Parathyroid adenoma (tissue), 2 donors: ENCODE data around the gene CFAP46.

Experiments
- H2AFZ ChIP-seq: fragments of 300-600 bp; sonication (generic); one replicate; pipeline ENCODE4 v1.7.0; 2017; ENCODE audit warnings: antibody characterized with exemption, mild to moderate bottlenecking
- H3K27ac ChIP-seq: fragments of 300-600 bp; sonication (generic); one replicate; pipeline ENCODE4 v1.7.0; 2017
- H3K27me3 ChIP-seq: fragments of 300-600 bp; sonication (generic); one replicate; pipeline ENCODE4 v1.7.0; 2017; ENCODE audit warnings: low read length; ENCODE audit not compliant: control insufficient read depth, insufficient read depth
- H3K36me3 ChIP-seq: fragments of 300-600 bp; sonication (generic); one replicate; pipeline ENCODE4 v1.7.0; 2017; ENCODE audit warnings: low read length; ENCODE audit not compliant: control insufficient read depth, insufficient read depth
- H3K4me1 ChIP-seq: fragments of 300-600 bp; sonication (generic); one replicate; pipeline ENCODE4 v1.7.0; 2017; ENCODE audit warnings: control low read depth
- H3K4me2 ChIP-seq: fragments of 300-600 bp; sonication (generic); one replicate; pipeline ENCODE4 v1.7.0; 2017; ENCODE audit warnings: low read length
- H3K4me3 ChIP-seq: fragments of 300-600 bp; sonication (generic); one replicate; pipeline ENCODE4 v1.7.0; 2017; ENCODE audit warnings: low read depth, low read length
- H3K79me2 ChIP-seq: fragments of 300-600 bp; sonication (generic); one replicate; pipeline ENCODE4 v1.7.0; 2017; ENCODE audit warnings: control low read depth
- H3K9ac ChIP-seq: fragments of 300-600 bp; sonication (generic); one replicate; pipeline ENCODE4 v1.7.0; 2017; ENCODE audit warnings: mild to moderate bottlenecking
- H3K9me3 ChIP-seq: fragments of 300-600 bp; sonication (generic); one replicate; pipeline ENCODE4 v1.7.0; 2017; ENCODE audit warnings: low read length; ENCODE audit not compliant: control insufficient read depth
- TF ChIP-seq, protein P1 (sequence below): fragments of 300-600 bp; sonication (generic); IDR thresholded peaks from one replicate; pipeline ENCODE4 v1.7.0; 2017; ENCODE audit warnings: antibody characterized with exemption, mild to moderate bottlenecking
- donor health status: primary hyperparathyroidism.

Gene CFAP46

DNA sequence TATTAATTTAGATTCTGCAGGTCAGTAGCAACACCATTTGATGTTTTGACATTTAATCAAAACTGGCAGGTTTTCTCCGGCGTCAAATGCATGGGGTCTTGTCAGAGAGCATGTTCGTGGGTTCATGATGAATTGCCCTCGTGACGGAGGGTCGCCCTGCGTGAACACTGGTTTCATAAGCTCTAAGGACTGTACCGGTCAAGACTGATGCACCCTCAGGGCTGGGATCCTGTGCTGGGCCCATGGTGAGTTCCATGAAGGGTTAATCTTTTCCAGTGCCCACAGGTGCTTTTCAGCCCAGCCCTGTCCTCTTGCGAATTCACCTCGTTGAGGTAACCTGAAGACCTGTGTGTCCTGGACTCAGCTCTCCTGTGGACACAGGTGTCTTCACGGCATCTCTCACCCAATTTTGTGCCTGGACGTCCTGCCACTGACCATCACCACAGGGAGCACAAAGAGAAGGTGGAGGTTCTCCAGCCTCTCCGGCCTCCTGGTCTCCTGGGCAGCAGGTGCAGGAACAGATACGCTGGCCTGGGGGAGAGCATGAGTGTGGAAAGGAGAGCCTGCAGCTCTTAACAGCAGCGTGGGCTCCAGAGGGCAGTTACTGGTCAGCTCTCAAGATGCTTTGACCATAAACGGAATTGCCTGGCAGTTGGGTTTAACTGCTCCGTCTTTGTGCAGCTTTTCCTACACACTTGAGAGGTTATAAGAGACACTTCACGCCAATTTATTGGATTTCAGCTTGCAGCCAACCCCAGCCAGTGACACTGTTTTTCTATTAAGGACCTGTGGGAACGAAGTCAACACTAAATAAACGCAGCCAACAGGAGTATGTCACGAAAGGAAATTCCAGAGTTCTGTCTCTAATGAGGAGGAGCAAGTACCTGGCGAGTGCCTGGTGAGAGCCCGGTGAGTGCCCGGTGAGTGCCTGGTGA is 37.4 kb upstream of the CFAP46 start:
- Histone ChIP-seq H3K4me3 (no peak overlapping the region), H3K36me3 (no peaks in the 10 kb centered on the region), H3K27me3 (no peaks in the 10 kb centered on the region), H3K9me3 (no peaks in the 10 kb centered on the region), H3K27ac (no peak overlapping the region), H3K9ac (no peak overlapping the region), H2AFZ (no peak overlapping the region), H3K4me1 (no peaks in the 10 kb centered on the region), H3K4me2 (no peak overlapping the region), H3K79me2 (no peaks in the 10 kb centered on the region)
- TF ChIP-seq, protein P1, sequence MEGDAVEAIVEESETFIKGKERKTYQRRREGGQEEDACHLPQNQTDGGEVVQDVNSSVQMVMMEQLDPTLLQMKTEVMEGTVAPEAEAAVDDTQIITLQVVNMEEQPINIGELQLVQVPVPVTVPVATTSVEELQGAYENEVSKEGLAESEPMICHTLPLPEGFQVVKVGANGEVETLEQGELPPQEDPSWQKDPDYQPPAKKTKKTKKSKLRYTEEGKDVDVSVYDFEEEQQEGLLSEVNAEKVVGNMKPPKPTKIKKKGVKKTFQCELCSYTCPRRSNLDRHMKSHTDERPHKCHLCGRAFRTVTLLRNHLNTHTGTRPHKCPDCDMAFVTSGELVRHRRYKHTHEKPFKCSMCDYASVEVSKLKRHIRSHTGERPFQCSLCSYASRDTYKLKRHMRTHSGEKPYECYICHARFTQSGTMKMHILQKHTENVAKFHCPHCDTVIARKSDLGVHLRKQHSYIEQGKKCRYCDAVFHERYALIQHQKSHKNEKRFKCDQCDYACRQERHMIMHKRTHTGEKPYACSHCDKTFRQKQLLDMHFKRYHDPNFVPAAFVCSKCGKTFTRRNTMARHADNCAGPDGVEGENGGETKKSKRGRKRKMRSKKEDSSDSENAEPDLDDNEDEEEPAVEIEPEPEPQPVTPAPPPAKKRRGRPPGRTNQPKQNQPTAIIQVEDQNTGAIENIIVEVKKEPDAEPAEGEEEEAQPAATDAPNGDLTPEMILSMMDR: no peak

DNA sequence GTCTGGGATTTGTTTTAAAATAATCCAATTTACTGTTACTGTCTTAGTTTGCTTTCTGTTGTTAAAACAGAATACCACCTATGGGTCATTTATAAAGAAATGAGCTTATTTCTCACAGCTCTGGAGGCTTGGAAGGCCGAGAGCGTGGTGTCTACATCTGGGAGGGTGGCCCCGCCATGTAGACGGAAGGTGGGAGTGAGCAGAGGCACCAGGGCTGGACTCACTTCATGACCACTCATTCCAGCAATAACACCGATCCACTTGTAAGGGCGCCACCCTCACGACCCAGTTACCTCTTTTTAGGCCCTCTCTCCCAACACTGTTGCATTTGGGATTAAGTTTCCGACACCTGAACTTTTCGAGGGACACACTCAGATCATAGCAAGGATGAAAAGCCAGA is 36.2 kb upstream of the CFAP46 start:
- no peaks in the 10 kb centered on the region for H3K27me3 ChIP-seq
- H3K36me3 ChIP-seq: no peaks in the 10 kb centered on the region
- no peaks in the 10 kb centered on the region for H3K79me2 ChIP-seq
- no peaks in the 10 kb centered on the region for H3K9me3 ChIP-seq
- no peak overlapping the region for H2AFZ ChIP-seq
- no peaks in the 10 kb centered on the region for H3K4me1 ChIP-seq
- H3K9ac ChIP-seq: no peak overlapping the region
- H3K4me3 ChIP-seq: no peak overlapping the region
- H3K4me2 ChIP-seq: no peak overlapping the region
- TF ChIP-seq, protein P1: no peak
- no peak overlapping the region for H3K27ac ChIP-seq

DNA sequence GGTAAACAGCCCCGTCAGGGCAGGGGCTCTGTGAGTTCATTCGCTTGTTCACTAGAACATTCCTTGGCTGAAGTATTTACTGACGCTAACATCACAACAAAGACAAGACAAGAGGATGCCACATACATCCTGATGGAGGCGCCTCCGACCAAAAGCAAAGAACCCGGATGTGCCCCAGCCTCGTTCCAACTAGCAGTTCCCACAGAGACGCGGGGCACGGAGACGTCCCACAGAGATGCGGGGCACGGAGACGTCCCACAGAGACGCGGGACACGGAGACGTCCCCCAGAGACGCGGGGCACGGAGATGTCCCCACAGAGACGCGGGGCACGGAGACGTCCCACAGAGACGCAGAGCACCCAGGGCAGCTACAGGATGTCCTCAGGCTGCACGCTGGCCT is 35.4 kb upstream of the CFAP46 start:
- H3K9ac ChIP-seq: no peak overlapping the region
- TF ChIP-seq, protein P1: no peak
- no peak overlapping the region for H3K4me2 ChIP-seq
- no peaks in the 10 kb centered on the region for H3K4me1 ChIP-seq
- no peaks in the 10 kb centered on the region for H3K27me3 ChIP-seq
- H3K27ac ChIP-seq: no peak overlapping the region
- H3K79me2 ChIP-seq: no peaks in the 10 kb centered on the region
- H3K36me3 ChIP-seq: no peaks in the 10 kb centered on the region
- H3K9me3 ChIP-seq: no peaks in the 10 kb centered on the region
- no peak overlapping the region for H2AFZ ChIP-seq
- H3K4me3 ChIP-seq: no peak overlapping the region

DNA sequence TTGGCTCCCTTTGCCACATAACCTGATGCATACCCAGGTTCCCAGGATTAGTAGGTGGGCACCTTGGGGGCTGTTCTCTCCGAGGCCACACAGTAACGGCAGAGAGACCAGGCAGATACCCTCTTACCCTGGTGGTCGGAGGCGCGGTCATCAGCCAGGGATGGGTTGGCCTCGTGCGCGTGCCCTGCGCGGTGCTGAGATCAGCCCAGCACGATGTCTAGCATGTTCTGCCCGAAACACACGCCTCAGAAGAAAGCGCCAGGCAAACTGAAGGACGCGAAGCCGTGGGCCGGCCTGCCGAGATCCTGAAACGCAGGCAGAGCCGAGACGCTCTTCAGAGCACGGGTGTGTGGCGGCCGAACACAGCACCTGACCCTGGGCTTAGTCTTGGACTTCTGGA is 34.7 kb upstream of the CFAP46 start:
- no peaks in the 10 kb centered on the region for H3K27me3 ChIP-seq
- no peak overlapping the region for H3K27ac ChIP-seq
- no peaks in the 10 kb centered on the region for H3K79me2 ChIP-seq
- H3K4me2 ChIP-seq: no peak overlapping the region
- H3K4me1 ChIP-seq: no peaks in the 10 kb centered on the region
- TF ChIP-seq, protein P1: no peak
- no peak overlapping the region for H3K4me3 ChIP-seq
- no peaks in the 10 kb centered on the region for H3K36me3 ChIP-seq
- H2AFZ ChIP-seq: no peak overlapping the region
- no peak overlapping the region for H3K9ac ChIP-seq
- no peaks in the 10 kb centered on the region for H3K9me3 ChIP-seq
